Tibial nerve (tissue), 3 donors: ENCODE results near the gene SLC27A4.

ENCODE experiments used
- POLR2A ChIP-seq, 2 donors: fragments of 450-650 bp; IDR thresholded peaks; one replicate each; pipeline ENCODE4 v1.6.1; 2017; ENCODE audit warnings: antibody characterized with exemption in 2 of 2, mild to moderate bottlenecking in 2 of 2, moderate library complexity in 2 of 2
- TF ChIP-seq, protein P1 (sequence below), 5 experiments: fragments of 200-600 bp in 3 of 5; fragments of 450-650 bp in 2 of 5; sonication (generic) in 3 of 5; IDR thresholded peaks; one replicate each; pipeline ENCODE4 v1.5.1; 2016 to 2019; ENCODE audit warnings: antibody characterized with exemption in 5 of 5, mild to moderate bottlenecking in 3 of 5, moderate library complexity in 2 of 5

DNA sequence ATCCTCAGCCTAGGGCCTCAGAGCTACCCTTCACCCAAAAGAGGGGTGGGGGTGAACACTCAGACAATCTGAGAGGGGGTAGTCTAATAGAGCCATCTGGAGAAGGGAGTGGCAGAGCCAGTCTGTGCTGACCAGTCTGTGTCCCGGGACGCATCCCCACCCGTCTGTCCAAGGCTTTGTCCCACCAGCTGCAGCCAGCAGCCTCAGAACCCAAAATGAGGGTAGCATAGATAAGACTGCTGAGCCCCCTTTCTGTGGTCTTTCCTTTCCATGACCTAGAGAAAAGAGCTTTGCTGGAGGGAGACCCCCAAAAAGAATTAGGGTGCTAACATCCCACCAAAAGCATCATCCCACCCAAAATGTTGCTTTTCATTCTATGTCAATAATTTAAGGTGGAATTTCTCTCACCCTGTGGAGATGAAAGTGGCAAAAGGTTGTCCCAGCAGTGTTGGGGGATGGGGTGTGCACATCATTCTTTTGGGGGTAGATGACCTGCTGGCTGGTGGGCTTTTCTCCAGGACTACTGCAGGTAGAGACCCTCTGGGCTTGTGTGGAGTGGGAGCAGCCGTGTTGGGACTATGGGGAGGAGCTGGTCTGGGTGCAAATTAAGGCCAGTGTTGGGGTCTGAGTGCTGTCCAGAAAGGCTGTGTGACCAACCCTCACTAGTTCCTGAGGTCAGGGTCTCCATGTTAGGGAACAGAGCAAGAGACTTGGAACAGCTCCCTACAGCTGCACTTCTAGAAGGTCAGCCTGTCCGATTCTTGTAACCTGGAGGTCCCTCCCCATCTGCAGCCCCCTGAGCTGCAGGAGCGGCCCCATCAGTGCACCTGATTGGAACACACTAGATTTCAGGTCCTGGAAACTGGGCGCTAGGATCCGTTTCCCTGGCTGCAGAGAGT is 50.7 kb downstream of the SLC27A4 start:
- TF ChIP-seq, protein P1, sequence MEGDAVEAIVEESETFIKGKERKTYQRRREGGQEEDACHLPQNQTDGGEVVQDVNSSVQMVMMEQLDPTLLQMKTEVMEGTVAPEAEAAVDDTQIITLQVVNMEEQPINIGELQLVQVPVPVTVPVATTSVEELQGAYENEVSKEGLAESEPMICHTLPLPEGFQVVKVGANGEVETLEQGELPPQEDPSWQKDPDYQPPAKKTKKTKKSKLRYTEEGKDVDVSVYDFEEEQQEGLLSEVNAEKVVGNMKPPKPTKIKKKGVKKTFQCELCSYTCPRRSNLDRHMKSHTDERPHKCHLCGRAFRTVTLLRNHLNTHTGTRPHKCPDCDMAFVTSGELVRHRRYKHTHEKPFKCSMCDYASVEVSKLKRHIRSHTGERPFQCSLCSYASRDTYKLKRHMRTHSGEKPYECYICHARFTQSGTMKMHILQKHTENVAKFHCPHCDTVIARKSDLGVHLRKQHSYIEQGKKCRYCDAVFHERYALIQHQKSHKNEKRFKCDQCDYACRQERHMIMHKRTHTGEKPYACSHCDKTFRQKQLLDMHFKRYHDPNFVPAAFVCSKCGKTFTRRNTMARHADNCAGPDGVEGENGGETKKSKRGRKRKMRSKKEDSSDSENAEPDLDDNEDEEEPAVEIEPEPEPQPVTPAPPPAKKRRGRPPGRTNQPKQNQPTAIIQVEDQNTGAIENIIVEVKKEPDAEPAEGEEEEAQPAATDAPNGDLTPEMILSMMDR (IDR thresholded peaks at IDR 0.05) = no peak
- no peak for TF ChIP-seq POLR2A (IDR thresholded peaks at IDR 0.05)
